Panc1 (cell line): ENCODE data around the gene ADGRV1. TPM values are rescaled to one million over a fixed set of nuclear protein-coding genes. Genes with fewer than 3 reads are reported as not detected.

Experiments
- ATAC-seq: fragments of 200-7000 bp; cut with Tn5 transposase; 2 replicates; pipeline ENCODE4 v1.9.1; 2020; ENCODE audit warnings: mild to moderate bottlenecking, moderate library complexity
- BruUV-seq: library from RNA; stranded (reverse); fragments of 400-500 nt; replicated peaks from 2 replicates; lab custom pipeline; 2021; lab: Mats Ljungman, UMichigan
- CTCF ChIA-PET: fragments of 300-600 bp; sonication (Branson Sonifier 250); formaldehyde crosslinking; loops from one replicate; lab custom pipeline; 2022; ENCODE audit warnings: antibody characterized with exemption; lab: Charles Lee
- POLR2A ChIA-PET: fragments of 300-600 bp; sonication (Branson Sonifier 250); formaldehyde crosslinking; loops from one replicate; lab custom pipeline; 2022; ENCODE audit warnings: antibody characterized with exemption; lab: Charles Lee
- DNase-seq: peaks from one replicate; pipeline ENCODE4 v3.0.0-alpha.2; 2010; ENCODE audit warnings: low read depth, low spot score
- H3K27ac ChIP-seq: 2 replicates; pipeline ENCODE4 v1.5.1; 2011; ENCODE audit warnings: mild to moderate bottlenecking, low read length, inconsistent platforms
- H3K27me3 ChIP-seq: fragments of 200-500 bp; sonication (Bioruptor generic); 2 replicates; pipeline ENCODE4 v1.6.0; 2014; ENCODE audit warnings: low read length, inconsistent platforms; ENCODE audit not compliant: control insufficient read depth, insufficient read depth
- H3K36me3 ChIP-seq: fragments of 200-500 bp; sonication (Bioruptor generic); 2 replicates; pipeline ENCODE4 v1.5.1; 2014; ENCODE audit warnings: inconsistent platforms, mild to moderate bottlenecking, low read length, moderate library complexity; ENCODE audit not compliant: control insufficient read depth, insufficient read depth
- H3K4me1 ChIP-seq: 2 replicates; pipeline ENCODE4 v1.5.1; 2011; ENCODE audit warnings: inconsistent platforms, mild to moderate bottlenecking, low read length, moderate library complexity; ENCODE audit not compliant: control insufficient read depth, insufficient read depth
- H3K4me3 ChIP-seq, 2 experiments: 2 replicates each; pipeline ENCODE4 v1.5.1; 2011 to 2012; ENCODE audit warnings: low read depth in 2 of 2, low read length in 2 of 2, mild to moderate bottlenecking in 2 of 2, inconsistent platforms in 1 of 2, moderate library complexity in 1 of 2
- H3K9me3 ChIP-seq: fragments of 200-500 bp; sonication (Bioruptor generic); 2 replicates; pipeline ENCODE4 v1.5.1; 2014; ENCODE audit warnings: low read depth, mild to moderate bottlenecking, inconsistent platforms, low read length, moderate library complexity; ENCODE audit not compliant: control insufficient read depth, insufficient read depth
- POLR2AphosphoS5 ChIP-seq: IDR thresholded peaks from 2 replicates; pipeline ENCODE4 v1.6.1; 2012; ENCODE audit warnings: mild to moderate bottlenecking, low read depth, low read length, moderate library complexity
- REST ChIP-seq, 2 experiments: IDR thresholded peaks; 2 replicates each; pipeline ENCODE4 v1.6.1; 2011 to 2012; ENCODE audit warnings: low read depth in 2 of 2, control low read depth in 1 of 2, low read length in 1 of 2, mild to moderate bottlenecking in 1 of 2, moderate library complexity in 1 of 2; ENCODE audit not compliant: insufficient read depth in 1 of 2
- SIN3A ChIP-seq: IDR thresholded peaks from 2 replicates; pipeline ENCODE4 v1.6.1; 2012; ENCODE audit warnings: low read depth, mild to moderate bottlenecking, low read length, moderate library complexity, borderline replicate concordance; ENCODE audit not compliant: insufficient read depth
- TCF7L2 ChIP-seq: IDR thresholded peaks from 2 replicates; pipeline ENCODE4 v1.6.1; 2011; ENCODE audit warnings: mild to moderate bottlenecking, low read depth, low read length, inconsistent platforms
- in situ Hi-C: cut with HindIII; loops from 2 replicates; pipeline ENCODE4 v1.10.0; 2016; ENCODE audit warnings: low sequenced_read_pairs, low pct_unique_long_range_greater_than_20kb
- intact Hi-C: fragments of 100-400 bp; cut with micrococcal nuclease; formaldehyde crosslinking; loops from one replicate; pipeline ENCODE4 v1.10.0; 2022; ENCODE audit not compliant: unreplicated experiment
- total RNA-seq: library from RNA; stranded (reverse); gene quantifications from one replicate; pipeline ENCODE4 v1.2.1, GENCODE V29; 2021; ENCODE audit not compliant: unreplicated experiment
- TF ChIP-seq, protein P1 (sequence below): fragments of 450-650 bp; IDR thresholded peaks from 2 replicates; pipeline ENCODE4 v1.5.1; 2017; ENCODE audit warnings: mild to moderate bottlenecking

The ADGRV1 gene
- total RNA-seq, 1 experiment from 2014 or later: 0.49 TPM

DNA sequence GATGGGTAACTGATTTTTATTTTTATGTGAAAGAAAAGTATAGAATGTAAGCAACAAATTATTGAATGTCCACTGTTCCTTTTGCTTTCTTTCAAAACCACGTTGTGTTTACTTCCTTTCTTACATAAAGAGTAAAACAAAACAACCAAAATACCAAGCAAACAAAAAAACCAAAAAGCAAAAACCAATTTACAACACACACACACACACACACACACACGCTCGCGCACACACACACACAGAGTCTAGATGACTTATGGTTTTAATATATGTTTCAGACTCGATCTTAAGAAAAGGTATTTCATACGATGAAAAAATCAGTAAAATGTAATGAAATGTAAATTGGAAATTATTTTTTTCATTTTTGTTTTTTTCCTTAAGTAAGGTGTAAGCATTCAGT lies 80.3 kb downstream of the ADGRV1 start:
- in situ Hi-C loops: no loop called here
- CTCF ChIA-PET: no interaction called here

GRCh38 chr5:90640484-90641059 lies 82.0 kb downstream of the ADGRV1 start:
- Histone ChIP-seq H3K27me3 (peaks cover 8% of the 10 kb centered on the region), H3K9me3 (no peaks in the 10 kb centered on the region), H3K36me3 (no peaks in the 10 kb centered on the region), H3K27ac (no peak overlapping the region), H3K4me3 (no peak overlapping the region), H3K4me1 (no peaks in the 10 kb centered on the region)
- ChIA-PET POLR2A (no interaction called here), CTCF (no interaction called here)
- in situ Hi-C loops: no loop called here
- intact Hi-C loops: no loop called here
- ATAC-seq: no peak
- no peak for DNase-seq
- TF ChIP-seq, protein P1, sequence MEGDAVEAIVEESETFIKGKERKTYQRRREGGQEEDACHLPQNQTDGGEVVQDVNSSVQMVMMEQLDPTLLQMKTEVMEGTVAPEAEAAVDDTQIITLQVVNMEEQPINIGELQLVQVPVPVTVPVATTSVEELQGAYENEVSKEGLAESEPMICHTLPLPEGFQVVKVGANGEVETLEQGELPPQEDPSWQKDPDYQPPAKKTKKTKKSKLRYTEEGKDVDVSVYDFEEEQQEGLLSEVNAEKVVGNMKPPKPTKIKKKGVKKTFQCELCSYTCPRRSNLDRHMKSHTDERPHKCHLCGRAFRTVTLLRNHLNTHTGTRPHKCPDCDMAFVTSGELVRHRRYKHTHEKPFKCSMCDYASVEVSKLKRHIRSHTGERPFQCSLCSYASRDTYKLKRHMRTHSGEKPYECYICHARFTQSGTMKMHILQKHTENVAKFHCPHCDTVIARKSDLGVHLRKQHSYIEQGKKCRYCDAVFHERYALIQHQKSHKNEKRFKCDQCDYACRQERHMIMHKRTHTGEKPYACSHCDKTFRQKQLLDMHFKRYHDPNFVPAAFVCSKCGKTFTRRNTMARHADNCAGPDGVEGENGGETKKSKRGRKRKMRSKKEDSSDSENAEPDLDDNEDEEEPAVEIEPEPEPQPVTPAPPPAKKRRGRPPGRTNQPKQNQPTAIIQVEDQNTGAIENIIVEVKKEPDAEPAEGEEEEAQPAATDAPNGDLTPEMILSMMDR: no peak
- TF ChIP-seq REST (IDR thresholded peaks at IDR 0.05; ENCODE audit: insufficient read depth in 1 of 2, low read depth in 2 of 2, low read length in 1 of 2) (no peak), TCF7L2 (no peak), POLR2AphosphoS5 (no peak)
- BruUV-seq: no TSS peak

More for the DNA sequence above, 80.3 kb downstream of the ADGRV1 start:
- no peak overlapping the region for H3K4me3 ChIP-seq
- H3K27ac ChIP-seq: no peak overlapping the region
- intact Hi-C loops: no loop called here
- peaks cover 8% of the 10 kb centered on the region for H3K27me3 ChIP-seq
- no TSS peak for BruUV-seq
- POLR2A ChIA-PET: no interaction called here
- DNase-seq (no peak), ATAC-seq (no peak)
- no peak for TF ChIP-seq TCF7L2
- no peak for TF ChIP-seq REST (IDR thresholded peaks at IDR 0.05; ENCODE audit: insufficient read depth in 1 of 2, low read depth in 2 of 2, low read length in 1 of 2)
- TF ChIP-seq POLR2AphosphoS5: no peak
- TF ChIP-seq SIN3A: no peak
- TF ChIP-seq, protein P1: no peak
- H3K4me1 ChIP-seq: no peaks in the 10 kb centered on the region
- H3K9me3 ChIP-seq: no peaks in the 10 kb centered on the region
- no peaks in the 10 kb centered on the region for H3K36me3 ChIP-seq
